HG03280 (cell line): ENCODE results near the gene GOLGA8J.
"Not testable (repeated sequence)": the region's sequence is repeated elsewhere in the genome, so short reads cannot be mapped to it uniquely, and the experiment has no call there.

Experiments used
- ATAC-seq: cut with Tn5 transposase; IDR thresholded peaks from one replicate; pipeline ENCODE4 v1.9.1; 2021; ENCODE audit warnings: mild to moderate bottlenecking, moderate library complexity; ENCODE audit not compliant: unreplicated experiment

Gene GOLGA8J

DNA sequence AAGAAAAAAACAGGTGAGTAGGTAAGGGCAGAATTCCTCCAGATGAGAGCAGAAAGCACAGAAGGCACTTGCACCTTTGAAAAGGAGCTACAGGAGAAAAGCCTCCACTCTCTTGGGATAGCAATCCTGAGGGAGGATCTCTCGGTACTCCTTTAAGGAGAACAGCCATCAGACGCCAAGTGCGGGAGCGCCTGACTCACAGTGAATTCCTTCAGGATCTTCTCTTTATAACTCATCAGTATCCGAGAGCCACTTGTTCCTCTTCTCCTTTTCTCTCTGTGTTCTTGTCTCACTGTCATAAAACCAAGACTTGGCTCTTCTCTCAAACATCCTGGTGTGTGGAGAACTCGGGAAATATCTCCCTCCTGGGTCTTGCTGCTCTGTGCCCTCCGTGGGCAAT lies 10.1 kb upstream of the GOLGA8J start:
- no peak for ATAC-seq

DNA sequence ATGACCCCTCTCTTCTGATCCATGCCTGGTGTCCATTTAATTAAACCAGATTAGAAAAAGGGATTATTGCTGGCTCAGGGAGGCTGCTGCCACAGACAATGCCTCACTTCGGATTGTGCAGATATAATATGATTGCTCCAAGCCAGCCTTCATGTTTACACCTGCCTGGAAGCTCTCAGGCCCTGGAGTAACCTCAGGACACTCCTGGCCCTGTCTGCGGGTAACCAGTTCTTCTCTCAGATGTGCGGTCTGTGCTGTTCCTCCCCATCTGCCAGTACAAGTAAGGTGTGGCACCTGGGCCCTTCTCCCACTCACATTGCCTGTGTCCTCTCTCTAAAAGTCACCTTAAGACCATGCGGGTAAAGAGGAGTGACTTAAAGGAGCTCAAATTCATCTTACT lies 8.8 kb upstream of the GOLGA8J start:
- ATAC-seq: no peak

DNA sequence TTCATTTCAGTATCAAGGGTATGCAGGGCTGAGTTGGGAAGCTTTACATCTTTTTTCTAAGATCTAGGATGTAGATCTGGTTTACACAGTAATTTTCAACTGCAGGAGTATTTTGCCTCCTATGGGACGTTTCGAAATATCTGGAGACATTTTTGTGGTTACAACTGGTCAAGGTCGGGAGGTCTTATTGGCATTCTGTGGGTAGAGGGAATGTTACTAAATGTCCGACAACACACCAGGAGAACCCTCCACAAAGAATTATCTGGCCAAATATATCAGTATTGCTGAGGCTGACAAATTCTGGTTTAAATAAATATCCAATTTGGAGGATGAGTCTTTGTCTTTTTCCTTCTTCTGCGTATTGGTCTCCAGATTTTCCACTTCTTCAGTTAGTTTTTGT lies 1.9 kb upstream of the GOLGA8J start:
- not testable (repeated sequence) for ATAC-seq

DNA sequence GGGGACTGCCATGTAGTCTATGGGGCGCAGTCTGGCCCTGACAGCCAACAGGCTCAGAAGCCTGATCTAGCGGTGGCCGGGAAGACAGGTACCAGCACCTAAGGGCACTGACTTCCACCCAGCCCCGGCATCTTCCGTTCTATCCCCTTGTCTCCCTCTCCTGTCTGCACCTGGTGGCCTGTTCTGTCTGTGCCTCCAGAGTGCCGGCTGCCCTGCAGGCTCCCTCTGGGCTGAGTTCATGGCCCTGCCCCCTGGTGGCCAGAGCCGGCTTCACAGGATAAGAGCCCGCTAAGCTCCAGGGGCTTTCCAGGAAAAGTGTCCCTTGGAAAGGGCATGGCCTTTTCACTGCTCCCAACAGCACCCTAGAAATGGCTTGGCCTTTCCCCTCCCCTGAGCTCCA lies 15.1 kb downstream of the GOLGA8J start:
- ATAC-seq: not testable (repeated sequence)

DNA sequence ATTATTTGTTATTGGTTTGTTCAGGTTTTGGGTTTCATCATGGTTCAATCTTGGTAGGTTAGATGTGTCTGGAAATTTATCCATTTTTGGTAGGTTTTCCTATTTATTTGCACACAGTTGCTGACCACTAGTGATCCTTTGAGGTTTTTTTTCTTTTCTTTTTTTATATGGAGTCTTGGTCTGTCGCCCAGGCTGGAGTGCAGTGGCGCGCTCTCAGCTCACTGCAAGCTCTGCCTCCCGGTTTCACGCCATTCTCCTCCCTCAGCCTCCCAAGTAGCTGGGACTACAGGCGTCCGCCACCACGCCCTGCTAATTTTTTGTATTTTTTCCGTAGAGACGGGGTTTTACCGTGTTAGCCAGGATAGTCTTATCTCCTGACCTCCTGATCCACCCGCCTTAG lies 20.1 kb downstream of the GOLGA8J start:
- not testable (repeated sequence) for ATAC-seq

DNA sequence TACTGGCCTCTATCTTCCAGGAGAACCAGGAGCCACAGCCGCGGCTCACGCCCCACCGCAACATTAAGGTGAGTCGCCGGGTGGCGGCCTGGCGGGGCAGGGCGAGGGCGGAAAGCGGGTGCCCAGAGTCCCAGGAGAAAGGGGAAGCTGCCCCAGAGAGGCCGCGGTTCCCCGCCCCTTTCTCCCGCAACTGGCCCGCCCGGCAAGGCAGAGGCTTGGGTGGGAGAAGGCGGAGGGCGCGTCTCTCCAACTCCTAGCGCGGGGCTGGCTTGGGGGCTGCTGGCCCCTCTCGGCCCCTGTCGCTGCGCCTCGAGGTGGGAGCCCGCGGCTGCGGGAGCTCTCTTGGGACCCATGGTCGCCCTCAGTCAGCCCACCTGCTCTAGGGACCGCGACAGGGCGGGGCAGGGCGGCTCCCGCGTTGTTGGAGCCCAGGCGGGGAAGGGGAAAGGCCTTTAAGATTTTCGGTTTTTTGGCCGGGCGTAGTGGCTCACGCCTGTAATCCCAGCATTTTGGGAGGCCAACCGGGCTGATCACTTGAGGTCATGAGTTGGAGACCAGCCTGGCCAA lies 21.3 kb downstream of the GOLGA8J start:
- not testable (repeated sequence) for ATAC-seq

DNA sequence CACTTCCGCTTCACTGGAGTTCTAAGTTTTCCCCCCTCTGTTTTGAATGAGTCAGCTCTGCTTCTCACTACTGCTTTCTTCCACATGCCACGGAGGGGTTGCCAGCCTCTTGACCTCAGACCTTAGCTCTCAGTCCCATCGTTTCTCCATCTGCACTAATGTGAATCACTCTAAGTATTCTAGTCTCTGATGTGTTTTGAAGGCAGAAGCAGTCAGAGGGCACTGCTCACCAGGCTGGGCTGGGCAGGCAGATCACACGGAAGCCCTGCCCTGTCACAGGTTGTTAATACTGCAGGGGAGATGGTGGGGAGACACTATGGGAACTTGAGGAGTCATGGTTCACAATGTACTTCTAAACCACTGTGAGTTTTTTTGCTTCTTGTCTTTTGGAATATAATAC lies 27.8 kb downstream of the GOLGA8J start:
- not testable (repeated sequence) for ATAC-seq

DNA sequence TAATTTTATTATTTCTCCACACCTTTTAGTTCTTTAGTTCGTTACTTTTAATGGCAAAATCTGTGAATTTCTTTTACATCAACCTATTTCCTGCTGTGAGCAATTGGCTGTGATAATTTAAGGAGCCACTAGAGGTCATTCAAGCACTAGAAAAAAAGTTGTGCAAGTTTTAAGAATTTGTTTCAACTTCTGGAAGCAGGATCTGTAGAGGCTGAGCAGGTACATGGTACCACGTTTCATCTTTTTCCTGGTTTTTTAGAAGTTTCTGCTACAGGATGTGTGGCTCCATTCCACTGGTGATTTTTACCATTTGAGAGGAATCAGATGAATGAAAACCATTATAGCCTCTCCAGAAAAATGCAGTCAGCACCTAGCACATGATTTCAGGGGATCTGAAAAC lies 47.3 kb downstream of the GOLGA8J start:
- ATAC-seq: not testable (repeated sequence)

DNA sequence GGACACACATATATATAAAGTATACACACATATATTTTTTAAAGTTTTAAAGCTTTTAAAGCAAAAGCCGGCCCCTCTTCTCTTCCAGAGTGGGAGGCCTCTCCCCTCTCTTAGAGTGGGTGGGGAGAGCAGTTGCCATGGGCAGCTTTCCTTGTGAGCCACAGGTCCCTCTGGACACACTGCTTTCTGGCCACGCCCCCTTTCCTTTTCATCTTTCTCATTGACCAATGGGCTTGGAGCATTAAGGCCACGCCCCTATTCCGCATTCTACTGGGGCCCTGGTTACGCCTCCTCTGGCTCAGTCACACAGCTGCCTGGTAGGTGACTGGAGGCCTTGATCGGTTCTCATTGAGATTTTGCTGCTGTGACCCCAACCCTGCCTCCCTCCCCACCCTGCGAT lies 52.0 kb downstream of the GOLGA8J start, which contains the start of gene GOLGA8T:
Gene GOLGA8T, plus strand, starts transcription at position 301 of the 400 bp plus-strand sequence. Its CDS starts 98 bp downstream, at position 399.
- ATAC-seq: not testable (repeated sequence)
